ENCODE data around the gene CASZ1. TPM values are rescaled to one million over a fixed set of nuclear protein-coding genes. Genes with fewer than 3 reads are reported as not detected.

CASZ1 gene
- total RNA-seq, 1 donor from 2014 or later: 0.62 TPM

DNA sequence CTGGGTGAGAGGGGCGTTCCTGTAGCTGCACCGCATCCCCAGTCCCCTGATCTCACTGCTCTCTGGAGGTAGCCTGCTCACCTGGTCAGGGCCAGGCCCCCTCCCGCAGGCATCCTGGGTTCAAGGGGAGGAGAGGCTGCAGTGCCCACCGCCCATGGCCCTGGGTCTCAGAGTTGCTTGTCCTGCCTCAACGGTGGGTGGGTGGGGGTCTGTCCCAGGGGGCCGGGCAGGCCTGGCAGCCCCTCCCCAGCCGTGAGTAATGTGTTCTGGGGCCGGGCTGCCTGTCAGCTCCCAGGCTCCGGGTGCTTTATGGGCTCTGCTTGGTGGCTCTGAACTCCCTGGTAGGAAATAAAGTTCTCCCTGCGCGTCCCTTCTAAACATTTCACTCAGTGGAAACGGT, 126.9 kb downstream of the CASZ1 start:
- no peak for DNase-seq

- DNase-seq: no peak
These were observed 128.3 kb downstream of the CASZ1 start for GRCh38 chr1:10667861-10668761.

DNA sequence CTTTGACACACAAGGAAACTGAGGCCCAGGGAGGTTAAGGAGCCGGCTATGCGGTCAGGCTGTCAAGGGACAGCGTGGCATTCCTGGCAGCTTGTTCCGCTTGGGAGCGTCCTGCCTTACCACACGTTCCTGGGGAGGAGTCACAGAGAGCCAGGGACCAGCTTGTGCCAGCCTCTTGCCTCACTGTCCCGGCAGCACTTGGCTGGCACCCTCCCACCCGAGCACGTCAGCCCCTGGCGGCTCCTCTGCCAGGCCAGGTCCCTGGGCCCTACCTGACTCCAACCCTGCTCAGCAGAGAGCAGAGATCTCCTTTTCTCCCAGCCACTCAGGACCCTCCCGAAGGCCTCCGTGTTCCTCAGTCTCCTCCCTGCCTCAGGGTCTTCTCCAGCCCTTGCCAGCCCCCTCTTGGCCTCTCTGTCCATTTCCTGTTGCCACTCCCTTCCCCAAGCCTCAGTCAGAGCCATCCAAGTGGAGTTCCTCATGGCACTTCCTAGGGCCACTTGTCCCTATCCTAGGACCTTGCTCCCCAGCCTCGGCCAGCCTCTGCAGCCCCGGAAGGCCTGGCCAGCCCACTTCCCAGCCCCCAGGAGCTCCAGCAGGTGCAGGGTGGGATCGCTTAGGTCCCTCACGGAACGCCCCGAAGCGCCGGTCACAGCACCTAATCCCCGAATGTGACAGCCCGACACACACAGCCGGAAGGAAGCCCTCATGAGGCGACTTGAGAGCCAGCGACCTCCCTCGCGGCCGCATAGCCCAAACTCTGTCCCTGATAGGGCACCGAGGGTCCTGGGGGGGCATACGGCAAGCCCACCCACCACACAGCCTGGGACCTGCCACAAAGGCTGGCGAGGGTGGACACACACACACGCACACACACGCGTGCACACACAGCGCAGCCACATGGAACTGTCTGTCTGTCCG, 130.3 kb downstream of the CASZ1 start:
- DNase-seq: no peak

GRCh38 chr1:10665226-10665625, 131.2 kb downstream of the CASZ1 start:
- DNase-seq: no peak

GRCh38 chr1:10664251-10664650, 132.2 kb downstream of the CASZ1 start:
- no peak for DNase-seq

GRCh38 chr1:10663678-10664035, 132.8 kb downstream of the CASZ1 start:
- DNase-seq: no peak

- DNase-seq: no peak
These were observed 133.4 kb downstream of the CASZ1 start for GRCh38 chr1:10662824-10663677.

GRCh38 chr1:10662090-10662688, 134.3 kb downstream of the CASZ1 start:
- DNase-seq: no peak

DNA sequence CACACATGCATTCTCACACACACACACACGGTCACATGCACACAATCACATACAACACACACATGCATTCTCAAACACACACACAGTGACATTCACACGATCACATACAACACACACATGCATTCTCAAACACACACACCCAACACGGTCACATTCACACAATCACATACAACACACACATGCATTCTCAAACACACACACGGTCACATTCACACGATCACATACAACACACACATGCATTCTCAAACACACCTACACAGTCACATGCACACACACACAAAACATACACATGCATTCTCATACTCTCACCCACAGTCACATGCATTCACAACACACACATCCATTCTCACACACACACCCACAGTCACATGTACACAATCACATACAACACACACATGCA, 135.0 kb downstream of the CASZ1 start:
- DNase-seq: no peak

DNA sequence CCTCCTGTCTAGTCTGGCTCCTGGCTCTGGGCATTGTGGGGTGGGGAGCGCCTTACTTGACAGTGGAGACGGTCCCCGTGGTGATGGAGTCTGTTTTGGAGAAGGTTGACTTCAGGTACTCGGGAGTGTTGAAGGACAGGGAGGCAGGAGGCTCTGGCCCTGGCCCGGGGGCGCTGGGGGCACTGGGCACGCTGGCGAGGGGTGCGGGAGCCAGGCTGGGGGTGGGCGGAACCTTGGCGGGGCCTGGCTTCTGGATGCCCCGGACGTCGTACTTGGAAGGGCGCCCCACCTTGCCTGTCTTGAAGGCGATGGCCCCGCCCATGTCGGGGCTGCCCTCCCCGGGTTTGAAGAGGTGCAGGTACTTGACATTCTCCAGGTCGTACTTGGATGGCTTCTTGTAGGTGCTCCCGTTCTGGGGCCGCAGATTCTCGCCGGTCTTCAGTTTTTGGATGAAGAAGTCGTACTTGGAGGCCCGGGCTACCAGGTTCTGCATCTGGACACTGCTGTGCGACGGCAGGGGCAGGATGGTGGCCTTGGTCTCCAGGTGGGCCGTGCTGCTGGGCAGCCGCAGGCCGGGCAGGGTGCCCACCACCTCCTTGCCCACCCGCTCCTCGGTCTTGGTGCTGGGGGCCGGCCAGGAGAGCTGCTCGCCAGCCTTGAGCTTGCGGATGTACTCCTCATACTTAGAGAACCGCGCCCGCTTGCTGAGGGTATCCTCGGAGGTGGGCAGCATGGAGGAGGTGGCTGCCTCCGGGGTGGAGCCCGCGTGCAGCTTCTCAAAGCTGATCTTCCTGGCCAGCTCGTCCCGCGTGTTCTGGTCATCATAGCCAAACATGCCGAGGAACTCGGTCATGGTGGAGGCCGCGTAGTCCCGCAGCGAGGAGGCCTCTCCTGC, 136.6 kb downstream of the CASZ1 start:
- no peak for DNase-seq

- DNase-seq: no peak
These were observed 137.2 kb downstream of the CASZ1 start for GRCh38 chr1:10659218-10659617.

- DNase-seq: no peak
These were observed 137.9 kb downstream of the CASZ1 start for GRCh38 chr1:10658396-10659066.

DNA sequence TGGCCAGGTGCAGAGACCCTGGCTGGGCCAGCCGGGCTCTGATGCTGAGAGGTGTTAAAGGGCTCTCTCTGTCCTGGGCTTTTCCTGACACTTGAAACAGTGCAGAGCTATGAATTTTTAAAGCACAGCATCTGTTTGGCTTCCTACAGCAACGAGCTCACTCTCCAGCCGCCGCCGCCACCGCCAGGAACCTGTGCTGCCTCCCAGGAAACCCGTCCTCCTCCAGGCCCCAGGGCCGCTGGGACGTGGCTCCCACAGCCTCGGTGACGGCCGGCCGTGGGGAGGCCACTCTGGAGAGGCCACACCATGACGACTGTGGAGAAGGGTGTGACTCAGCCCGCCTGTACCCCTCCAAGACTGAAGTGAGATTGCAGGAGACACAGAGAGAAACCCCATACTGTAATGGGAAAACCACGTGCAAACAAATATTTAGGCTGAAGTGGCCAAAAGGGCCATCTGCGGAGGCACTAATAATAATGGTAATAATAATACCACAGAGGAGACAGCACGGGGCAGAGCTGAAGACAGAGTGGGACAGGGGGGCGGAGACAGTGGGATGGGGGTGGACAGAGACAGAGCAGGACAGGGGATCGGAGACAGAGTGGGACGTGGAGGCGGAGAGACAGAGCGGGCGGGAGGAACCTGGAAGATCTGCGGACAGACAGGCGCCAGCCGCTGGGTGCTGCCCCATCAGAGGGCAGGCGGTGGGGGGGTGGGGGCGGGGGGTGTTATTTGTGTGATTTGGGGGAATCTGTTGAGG, 139.2 kb downstream of the CASZ1 start:
- no peak for DNase-seq

- no peak for DNase-seq
These were observed 140.0 kb downstream of the CASZ1 start for GRCh38 chr1:10656431-10656830.

GRCh38 chr1:10655002-10655401, 141.4 kb downstream of the CASZ1 start:
- DNase-seq: no peak

DNA sequence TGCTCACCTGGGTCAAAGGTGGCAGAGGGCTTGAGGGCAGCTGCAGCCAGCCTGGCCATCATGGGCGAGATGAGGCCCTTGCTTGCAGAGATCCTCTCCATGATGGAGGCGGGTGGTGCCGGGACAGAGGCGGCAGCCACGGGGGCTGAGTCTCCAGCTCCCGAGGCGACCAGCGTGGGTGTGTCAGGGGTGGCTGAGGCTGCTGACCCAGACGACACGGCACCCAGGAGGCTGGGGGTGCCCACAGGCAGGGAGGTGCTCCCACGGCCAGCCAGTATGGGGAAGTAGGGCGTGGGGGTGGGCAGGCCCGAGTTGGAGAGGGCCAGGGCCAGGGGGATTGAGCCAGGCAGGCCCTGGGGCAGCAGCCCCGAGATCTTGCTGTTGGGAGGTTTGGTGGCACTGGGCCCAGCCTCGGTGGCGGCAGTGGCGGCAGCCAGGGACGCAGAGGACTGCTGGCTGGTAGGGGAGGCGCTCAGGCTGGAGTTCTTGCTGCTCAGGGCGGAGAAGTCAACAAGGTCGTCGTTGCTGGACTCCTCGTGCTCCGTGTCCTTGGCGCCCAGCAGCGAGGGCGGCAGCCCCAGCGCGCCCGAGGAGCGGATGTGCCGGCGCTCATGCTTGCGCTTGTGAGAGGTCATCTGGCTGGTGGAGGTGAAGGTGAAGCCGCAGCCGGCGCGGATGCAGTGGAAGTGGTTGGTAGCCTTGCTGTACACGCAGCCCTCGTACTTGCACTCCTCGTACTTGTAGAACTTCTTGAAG, 142.9 kb downstream of the CASZ1 start:
- DNase-seq: no peak

DNA sequence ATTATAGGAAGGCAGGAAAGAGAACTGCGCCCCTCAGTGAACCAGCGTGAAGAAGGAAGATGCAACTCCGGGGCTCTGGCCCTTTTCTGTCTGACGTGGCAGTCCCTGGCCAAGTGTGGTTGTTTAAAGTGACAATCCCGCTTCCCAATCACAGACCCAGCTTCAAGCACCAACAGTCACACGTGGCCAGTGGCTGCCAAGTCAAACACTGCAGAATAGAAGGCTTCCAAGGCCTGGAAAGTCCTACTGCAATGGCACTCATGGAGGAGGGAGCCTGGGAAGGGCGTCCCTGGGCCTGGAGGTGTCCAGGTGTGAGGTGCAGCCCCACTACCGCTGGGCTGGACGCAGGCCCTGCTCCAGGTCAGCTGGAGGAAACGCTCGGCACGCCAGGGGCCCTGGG, 143.8 kb downstream of the CASZ1 start:
- no peak for DNase-seq

DNA sequence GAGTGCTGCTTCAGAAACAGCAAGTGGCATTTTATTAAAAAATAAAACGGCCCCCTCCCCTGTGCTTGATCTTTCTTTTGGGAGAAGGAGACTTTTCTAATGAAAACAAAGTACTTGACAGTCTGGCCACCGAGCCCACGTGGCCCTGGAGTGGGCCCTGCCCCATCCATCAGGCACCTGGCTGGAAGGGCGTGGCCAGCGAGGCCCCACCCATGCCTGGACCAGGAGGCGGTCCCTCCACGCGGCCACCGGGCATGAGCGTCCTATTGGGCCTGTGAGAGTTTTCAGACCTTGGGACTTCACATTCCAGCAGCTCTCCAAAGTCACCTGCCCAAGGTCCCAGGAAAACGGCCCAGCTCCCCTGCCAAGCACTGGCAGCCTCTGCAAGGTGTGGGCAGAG, 144.7 kb downstream of the CASZ1 start:
- DNase-seq: no peak

GRCh38 chr1:10651389-10651766, 145.1 kb downstream of the CASZ1 start:
- DNase-seq: no peak

All from occipital lobe (tissue), 2 donors.